SK-N-MC (cell line): ENCODE measurements around the gene NUDT12.

Source experiments
- EZH2 ChIP-seq: fragments of 200-600 bp; sonication (generic); IDR thresholded peaks from one replicate; pipeline ENCODE4 v1.6.1; 2017; ENCODE audit warnings: antibody characterized with exemption
- FOXP2 ChIP-seq: optimal IDR thresholded peaks from 2 replicates; pipeline ENCODE3; 2011; ENCODE audit warnings: mild to moderate bottlenecking, moderate library complexity; ENCODE audit not compliant: insufficient read depth; ENCODE audit errors: extremely low read length, control extremely low read depth
- POLR2AphosphoS5 ChIP-seq: IDR thresholded peaks from 2 replicates; pipeline ENCODE4 v1.6.1; 2012; ENCODE audit warnings: mild to moderate bottlenecking, low read depth, low read length, borderline replicate concordance

- no peak for TF ChIP-seq POLR2AphosphoS5
- TF ChIP-seq EZH2: no peak
- no peak for TF ChIP-seq FOXP2
Measured at GRCh38 chr5:103605277-103605676, 42.7 kb upstream of the NUDT12 start.
